Prostate gland (tissue), 2 donors: Measurements from ENCODE around the gene KIAA1755.

Experiments
- CTCF ChIP-seq, 4 experiments: fragments of 200-600 bp in 2 of 4; fragments of 450-650 bp in 2 of 4; sonication (generic) in 2 of 4; IDR thresholded peaks; 1 replicate in 3 of 4; 2 replicates in 1 of 4; pipeline ENCODE4 v1.5.1; 2016 to 2019; ENCODE audit warnings: antibody characterized with exemption in 4 of 4, mild to moderate bottlenecking in 2 of 4, moderate library complexity in 2 of 4
- POLR2A ChIP-seq: fragments of 450-650 bp; IDR thresholded peaks from one replicate; pipeline ENCODE4 v1.6.1; 2016; ENCODE audit warnings: antibody characterized with exemption, mild to moderate bottlenecking
- POLR2AphosphoS5 ChIP-seq: sonication (generic); formaldehyde crosslinking; IDR thresholded peaks from one replicate; pipeline ENCODE4 v1.6.1; 2017; ENCODE audit warnings: antibody characterized with exemption

- TF ChIP-seq CTCF (IDR thresholded peaks at IDR 0.05) (no peak), POLR2A (no peak), POLR2AphosphoS5 (no peak)
Observed at GRCh38 chr20:38305541-38305940, 45.0 kb upstream of the KIAA1755 start.
